NB4 (cell line): Measurements from ENCODE around the gene ARHGEF4.

Source experiments
- POLR2A ChIP-seq: IDR thresholded peaks from 2 replicates; pipeline ENCODE4 v1.6.1; 2011; ENCODE audit warnings: mild to moderate bottlenecking; ENCODE audit not compliant: insufficient read length; ENCODE audit errors: extremely low read depth
- TF ChIP-seq, protein P1 (sequence below): IDR thresholded peaks from one replicate; pipeline ENCODE4 v1.5.1; 2012; ENCODE audit warnings: low read depth, low read length
- TF ChIP-seq, protein P2 (sequence below): IDR thresholded peaks from 2 replicates; pipeline ENCODE4 v1.6.1; 2011; ENCODE audit warnings: low read depth, low read length

DNA sequence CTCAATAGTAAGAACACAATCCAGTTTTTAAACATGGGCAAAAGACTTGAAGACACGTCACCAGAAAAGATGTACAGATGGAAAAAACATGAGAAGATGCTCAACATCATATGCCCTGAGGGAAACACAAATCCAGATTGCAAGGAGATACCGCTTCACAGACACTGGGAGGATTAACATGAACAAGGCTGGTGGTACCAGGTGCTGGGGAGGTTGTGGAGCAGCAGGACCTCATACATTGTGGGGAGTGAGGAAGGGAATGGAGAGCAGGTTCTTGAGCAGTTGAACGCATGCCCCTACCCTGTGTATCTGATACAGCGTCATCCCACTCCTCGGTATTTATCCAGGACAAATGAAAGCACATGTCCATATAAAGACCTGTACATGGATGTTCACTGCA is 72.1 kb downstream of the ARHGEF4 start:
- TF ChIP-seq, protein P1, sequence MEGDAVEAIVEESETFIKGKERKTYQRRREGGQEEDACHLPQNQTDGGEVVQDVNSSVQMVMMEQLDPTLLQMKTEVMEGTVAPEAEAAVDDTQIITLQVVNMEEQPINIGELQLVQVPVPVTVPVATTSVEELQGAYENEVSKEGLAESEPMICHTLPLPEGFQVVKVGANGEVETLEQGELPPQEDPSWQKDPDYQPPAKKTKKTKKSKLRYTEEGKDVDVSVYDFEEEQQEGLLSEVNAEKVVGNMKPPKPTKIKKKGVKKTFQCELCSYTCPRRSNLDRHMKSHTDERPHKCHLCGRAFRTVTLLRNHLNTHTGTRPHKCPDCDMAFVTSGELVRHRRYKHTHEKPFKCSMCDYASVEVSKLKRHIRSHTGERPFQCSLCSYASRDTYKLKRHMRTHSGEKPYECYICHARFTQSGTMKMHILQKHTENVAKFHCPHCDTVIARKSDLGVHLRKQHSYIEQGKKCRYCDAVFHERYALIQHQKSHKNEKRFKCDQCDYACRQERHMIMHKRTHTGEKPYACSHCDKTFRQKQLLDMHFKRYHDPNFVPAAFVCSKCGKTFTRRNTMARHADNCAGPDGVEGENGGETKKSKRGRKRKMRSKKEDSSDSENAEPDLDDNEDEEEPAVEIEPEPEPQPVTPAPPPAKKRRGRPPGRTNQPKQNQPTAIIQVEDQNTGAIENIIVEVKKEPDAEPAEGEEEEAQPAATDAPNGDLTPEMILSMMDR, result no peak
- TF ChIP-seq POLR2A, result no peak
- TF ChIP-seq, protein P2, sequence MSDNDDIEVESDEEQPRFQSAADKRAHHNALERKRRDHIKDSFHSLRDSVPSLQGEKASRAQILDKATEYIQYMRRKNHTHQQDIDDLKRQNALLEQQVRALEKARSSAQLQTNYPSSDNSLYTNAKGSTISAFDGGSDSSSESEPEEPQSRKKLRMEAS, result no peak
